Activated CD8-positive, alpha-beta T cell treated with anti-CD3 and anti-CD28 coated beads, Interleukin-2, amount 10 ng/mL, durations not matched to agents 7 days and 5 days (primary cell): ENCODE data around the gene CCDC85B. TPM values are rescaled to one million over a fixed set of nuclear protein-coding genes. Genes with fewer than 3 reads are reported as not detected.
A peak's percentile ranks its signal among the peaks of the same experiment; 100 is the strongest.

Experiments
- ATAC-seq: fragments of 150-1000 bp; cut with Tn5 transposase; one replicate; pipeline ENCODE4 v1.10.0; 2021; ENCODE audit warnings: moderate library complexity
- CTCF ChIA-PET: fragments of 350-600 bp; sonication (Branson Sonifier 250); formaldehyde crosslinking; loops from one replicate; lab custom pipeline; 2021; ENCODE audit warnings: antibody characterized with exemption; lab: Charles Lee
- POLR2A ChIA-PET: fragments of 350-600 bp; sonication (Branson Sonifier 250); formaldehyde crosslinking; loops from one replicate; lab custom pipeline; 2021; ENCODE audit warnings: antibody characterized with exemption; lab: Charles Lee
- DNase-seq: peaks from one replicate; pipeline ENCODE4 v3.0.0-alpha.2; 2020
- H3K27ac Mint-ChIP-seq: one replicate; pipeline ENCODE4 v1.8.0; 2021; ENCODE audit warnings: mild to moderate bottlenecking, mixed read lengths
- H3K27me3 Mint-ChIP-seq: one replicate; pipeline ENCODE4 v1.8.0; 2021; ENCODE audit warnings: low read depth, mixed read lengths
- H3K36me3 Mint-ChIP-seq: one replicate; pipeline ENCODE4 v1.8.0; 2021; ENCODE audit warnings: low read depth, mixed read lengths
- H3K4me1 Mint-ChIP-seq: one replicate; pipeline ENCODE4 v1.8.0; 2021; ENCODE audit warnings: low read depth, mixed read lengths
- H3K4me3 Mint-ChIP-seq: one replicate; pipeline ENCODE4 v1.8.0; 2021; ENCODE audit warnings: mild to moderate bottlenecking, mixed read lengths
- H3K9me3 Mint-ChIP-seq: one replicate; pipeline ENCODE4 v1.8.0; 2022; ENCODE audit warnings: mixed read lengths; ENCODE audit not compliant: insufficient read depth
- total RNA-seq, 2 experiments: library from RNA; stranded (reverse); gene quantifications; one replicate each; pipeline ENCODE4 v1.2.3, GENCODE V29; 2021

Gene CCDC85B
- total RNA-seq, 2 experiments from 2014 or later, result 82.6 to 84.0 TPM

GRCh38 chr11:65869643-65870306 is 20.7 kb upstream of the CCDC85B start:
- H3K27ac Mint-ChIP-seq, result no peak overlapping the region
- H3K9me3 Mint-ChIP-seq, result no peaks in the 10 kb centered on the region
- peaks cover 56% of the 10 kb centered on the region for H3K4me1 Mint-ChIP-seq
- ChIA-PET POLR2A (interaction anchor here (1.3 to 6.6 kb wide), 4 partner anchors 9 to 21 kb away, joined by 6 to 143 read pairs (median 14); partner anchors contain the start of genes CCDC85B, CFL1, CTSW and MUS81), CTCF (interaction anchor here (1.4 to 18.4 kb wide), 3 partner anchors 10 to 176 kb away, joined by 3 to 584 read pairs (median 90); partner anchors contain the start of genes CCDC85B, CTSW, FIBP and MUS81)
- H3K27me3 Mint-ChIP-seq, result peaks cover 5% of the 10 kb centered on the region
- no peak for ATAC-seq
- no peak overlapping the region for H3K4me3 Mint-ChIP-seq
- DNase-seq, result no peak
- peaks cover 24% of the 10 kb centered on the region for H3K36me3 Mint-ChIP-seq

GRCh38 chr11:65870307-65870658 is 20.2 kb upstream of the CCDC85B start:
- Mint-ChIP-seq H3K4me3 (no peak overlapping the region), H3K9me3 (no peaks in the 10 kb centered on the region), H3K27me3 (peaks cover 5% of the 10 kb centered on the region), H3K36me3 (peaks cover 20% of the 10 kb centered on the region), H3K4me1 (peaks cover 52% of the 10 kb centered on the region), H3K27ac (peak overlapping the region; percentile 64)
- no peak for ATAC-seq
- CTCF ChIA-PET, result interaction anchor here (1.6 to 18.4 kb wide), 3 partner anchors 10 to 158 kb away, joined by 3 to 584 read pairs (median 90); partner anchors contain the start of genes CCDC85B, CTSW, FIBP and KAT5
- POLR2A ChIA-PET, result interaction anchor here (2.2 to 6.6 kb wide), 3 partner anchors 10 to 18 kb away, joined by 10 to 143 read pairs (median 20); partner anchors contain the start of genes CFL1, CTSW and MUS81
- DNase-seq, result no peak

- Mint-ChIP-seq H3K36me3 (peaks cover 15% of the 10 kb centered on the region), H3K27ac (peak overlapping the region; percentile 64), H3K27me3 (peaks cover 5% of the 10 kb centered on the region), H3K4me1 (peaks cover 52% of the 10 kb centered on the region), H3K4me3 (no peak overlapping the region), H3K9me3 (no peaks in the 10 kb centered on the region)
- ChIA-PET CTCF (interaction anchor here (1.6 to 18.4 kb wide), 3 partner anchors 11 to 159 kb away, joined by 3 to 584 read pairs (median 90); partner anchors contain the start of genes CCDC85B, CTSW, FIBP and KAT5), POLR2A (interaction anchor here (0.7 to 6.6 kb wide), 9 partner anchors 10 to 397 kb away, joined by 3 to 143 read pairs (median 5); partner anchors contain the start of genes CCDC85B, CFL1, CTSW and KAT5)
- no peak for ATAC-seq
- no peak for DNase-seq
Observed at GRCh38 chr11:65870706-65871681, 19.5 kb upstream of the CCDC85B start.

- CTCF ChIA-PET, result interaction anchor here (1.6 to 18.4 kb wide), 3 partner anchors 12 to 160 kb away, joined by 3 to 584 read pairs (median 90); partner anchors contain the start of genes CCDC85B, CTSW, FIBP and KAT5
- H3K9me3 Mint-ChIP-seq, result no peaks in the 10 kb centered on the region
- peaks cover 10% of the 10 kb centered on the region for H3K36me3 Mint-ChIP-seq
Observed at GRCh38 chr11:65871811-65872548, 18.5 kb upstream of the CCDC85B start.

GRCh38 chr11:65872586-65873317 is 17.7 kb upstream of the CCDC85B start, which contains the start of gene EFEMP2:
Gene EFEMP2 (minus strand): TSS chr11:65872800. CDS start chr11:65872354, 446 bp downstream.
- no peak for DNase-seq
- H3K27me3 Mint-ChIP-seq, result peaks cover 5% of the 10 kb centered on the region
- H3K27ac Mint-ChIP-seq, result peak within 1 kb of the TSS; percentile 83
- CTCF ChIA-PET, result interaction anchor here (2.0 to 18.4 kb wide), 3 partner anchors 12 to 13 kb away, joined by 25 to 584 read pairs (median 90); partner anchors contain the start of genes CCDC85B, CTSW, FIBP and MUS81
- peak within 1 kb of the TSS; percentile 83 for H3K4me3 Mint-ChIP-seq
- H3K9me3 Mint-ChIP-seq, result no peaks in the 10 kb centered on the region
- ATAC-seq, result no peak
- POLR2A ChIA-PET, result interaction anchor here (0.8 to 6.6 kb wide), 7 partner anchors 8 to 31 kb away, joined by 3 to 143 read pairs (median 10); partner anchors contain the start of genes CCDC85B, CFL1, CTSW and FIBP
- peaks cover 60% of the 10 kb centered on the region for H3K4me1 Mint-ChIP-seq
- peaks cover 2% of the 10 kb centered on the region for H3K36me3 Mint-ChIP-seq

More at GRCh38 chr11:65871811-65872548, 18.5 kb upstream of the CCDC85B start:
- peak overlapping the region; percentile 40 for H3K4me3 Mint-ChIP-seq
- peaks cover 59% of the 10 kb centered on the region for H3K4me1 Mint-ChIP-seq
- POLR2A ChIA-PET, result interaction anchor here (0.8 to 6.6 kb wide), 8 partner anchors 9 to 396 kb away, joined by 3 to 143 read pairs (median 6); partner anchors contain the start of genes CCDC85B, CFL1, CTSW and KAT5
- ATAC-seq (no peak), DNase-seq (no peak)
- peak overlapping the region; percentile 60 for H3K27ac Mint-ChIP-seq
- H3K27me3 Mint-ChIP-seq, result peaks cover 5% of the 10 kb centered on the region

- ChIA-PET POLR2A (interaction anchor here (0.8 to 6.6 kb wide), 7 partner anchors 11 to 30 kb away, joined by 3 to 143 read pairs (median 5); partner anchors contain the start of genes CCDC85B, CFL1, FIBP and MUS81), CTCF (interaction anchor here (1.2 to 18.4 kb wide), 3 partner anchors 12 to 162 kb away, joined by 4 to 584 read pairs (median 25); partner anchors contain the start of genes CCDC85B, CTSW, FIBP and KAT5)
- Mint-ChIP-seq H3K9me3 (no peaks in the 10 kb centered on the region), H3K27me3 (peaks cover 5% of the 10 kb centered on the region), H3K27ac (peak overlapping the region; percentile 83), H3K4me3 (peak overlapping the region; percentile 83), H3K36me3 (no peaks in the 10 kb centered on the region), H3K4me1 (peaks cover 67% of the 10 kb centered on the region)
- DNase-seq (peak; percentile 96), ATAC-seq (peak; percentile 88)
Observed at GRCh38 chr11:65873318-65874156, 16.9 kb upstream of the CCDC85B start.

- no peaks in the 10 kb centered on the region for H3K9me3 Mint-ChIP-seq
- ChIA-PET CTCF (interaction anchor here (1.4 to 19.5 kb wide), 3 partner anchors 10 to 52 kb away, joined by 4 to 584 read pairs (median 44); partner anchors contain the start of genes CCDC85B, CFL1, EFEMP2 and FIBP), POLR2A (interaction anchor here (1.2 to 19.3 kb wide), 5 partner anchors 9 to 25 kb away, joined by 3 to 305 read pairs (median 20); partner anchors contain the start of genes CCDC85B, CFL1, FIBP and MUS81)
- peak within 1 kb of the TSS; percentile 93 for H3K4me3 Mint-ChIP-seq
- ATAC-seq, result peak; percentile 80
- H3K27ac Mint-ChIP-seq, result peak within 1 kb of the TSS; percentile 93
- H3K36me3 Mint-ChIP-seq, result peaks cover 38% of the 10 kb centered on the region
- no peaks in the 10 kb centered on the region for H3K27me3 Mint-ChIP-seq
- peaks cover 80% of the 10 kb centered on the region for H3K4me1 Mint-ChIP-seq
- DNase-seq, result peak; percentile 79
Observed at GRCh38 chr11:65879617-65880016, 10.9 kb upstream of the CCDC85B start, which contains the start of gene CTSW. Gene CTSW (plus strand): TSS chr11:65879837. CDS start chr11:65879855, 18 bp downstream.

- Mint-ChIP-seq H3K27ac (peak overlapping the region; percentile 93), H3K36me3 (peaks cover 42% of the 10 kb centered on the region), H3K27me3 (no peaks in the 10 kb centered on the region), H3K9me3 (no peaks in the 10 kb centered on the region), H3K4me3 (peak overlapping the region; percentile 93), H3K4me1 (peaks cover 84% of the 10 kb centered on the region)
- CTCF ChIA-PET, result interaction anchor here (0.6 to 19.5 kb wide), 3 partner anchors 10 to 1676 kb away, joined by 3 to 584 read pairs (median 44); partner anchors contain the start of genes CCDC85B, CFL1, EFEMP2 and FIBP
- DNase-seq (no peak), ATAC-seq (no peak)
- POLR2A ChIA-PET, result interaction anchor here (1.2 to 19.3 kb wide), 5 partner anchors 9 to 26 kb away, joined by 3 to 305 read pairs (median 20); partner anchors contain the start of genes CCDC85B, CFL1, FIBP and MUS81
Observed at GRCh38 chr11:65880027-65880426, 10.4 kb upstream of the CCDC85B start.
